Tibial nerve (tissue), 4 donors: ENCODE data around the gene KIAA0040. TPM values are rescaled to one million over a fixed set of nuclear protein-coding genes. Genes with fewer than 3 reads are reported as not detected.

ENCODE experiments used
- DNase-seq, 2 donors: peaks; one replicate each; pipeline ENCODE4 v3.0.0-alpha.2; 2019; ENCODE audit warnings: low spot score in 2 of 2
- H3K27ac ChIP-seq, 4 donors: fragments of 200-600 bp; sonication (generic) in 3 of 4; one replicate each; pipeline ENCODE4 v1.5.1; 2017 to 2019; ENCODE audit warnings: mild to moderate bottlenecking in 1 of 4
- H3K27me3 ChIP-seq, 2 donors: fragments of 200-600 bp; sonication (generic) in 1 of 2; one replicate each; pipeline versions ENCODE4 v1.5.1 to v1.6.0; 2017 to 2019
- H3K36me3 ChIP-seq, 3 donors: fragments of 200-600 bp; sonication (generic); one replicate each; pipeline ENCODE4 v1.5.1; 2018 to 2019
- H3K4me1 ChIP-seq, 4 donors: fragments of 200-600 bp; sonication (generic) in 3 of 4; one replicate each; pipeline ENCODE4 v1.5.1; 2017 to 2019
- H3K4me3 ChIP-seq, 4 donors: fragments of 200-600 bp; sonication (generic) in 3 of 4; one replicate each; pipeline ENCODE4 v1.5.1; 2017 to 2019; ENCODE audit warnings: mild to moderate bottlenecking in 1 of 4, moderate library complexity in 1 of 4
- H3K9me3 ChIP-seq, 4 donors: fragments of 200-600 bp; sonication (generic) in 3 of 4; one replicate each; pipeline ENCODE4 v1.5.1; 2017 to 2019
- EP300 ChIP-seq, 2 donors: sonication (generic); formaldehyde crosslinking; IDR thresholded peaks; one replicate each; pipeline ENCODE4 v1.6.1; 2017; ENCODE audit warnings: antibody characterized with exemption in 2 of 2, mild to moderate bottlenecking in 1 of 2
- POLR2A ChIP-seq, 2 donors: fragments of 450-650 bp; IDR thresholded peaks; one replicate each; pipeline ENCODE4 v1.6.1; 2017; ENCODE audit warnings: antibody characterized with exemption in 2 of 2, mild to moderate bottlenecking in 2 of 2, moderate library complexity in 2 of 2
- WGBS, 2 donors: methylation state at CpG; one replicate each; pipeline ENCODE4 v1.1.5; 2018; 5-methylcytosine and 5-hydroxymethylcytosine counted together
- total RNA-seq, 4 donors: library from RNA; depleted of rRNA; stranded (reverse); fragments of >200 nt; gene quantifications; one replicate each; pipeline ENCODE4 v1.1.0, GENCODE V29; 2016
- TF ChIP-seq, protein P1 (sequence below), 5 experiments: fragments of 200-600 bp in 3 of 5; fragments of 450-650 bp in 2 of 5; sonication (generic) in 3 of 5; IDR thresholded peaks; one replicate each; pipeline ENCODE4 v1.5.1; 2016 to 2019; ENCODE audit warnings: antibody characterized with exemption in 5 of 5, mild to moderate bottlenecking in 3 of 5, moderate library complexity in 2 of 5

The KIAA0040 gene
- total RNA-seq, 4 donors from 2014 or later = 16.9 to 28.8 (median 20.3) TPM

DNA sequence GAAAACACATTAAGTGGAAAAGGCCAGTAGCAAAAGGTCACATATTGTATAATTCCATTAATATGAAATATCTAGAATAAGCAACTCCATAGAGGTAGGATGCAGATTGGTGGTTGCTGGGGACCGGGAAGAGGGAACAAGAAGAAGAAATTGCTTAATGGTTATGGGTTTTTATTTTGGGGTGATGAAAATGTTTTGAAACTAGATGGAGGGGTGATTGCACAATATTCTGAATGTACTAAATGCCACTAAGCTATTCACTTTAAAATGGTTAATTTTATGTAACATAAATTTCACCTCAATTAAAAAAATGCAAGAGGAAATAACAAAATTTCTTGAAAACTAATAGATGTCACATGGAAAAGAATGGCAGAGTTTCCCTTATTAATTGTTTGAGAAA lies 6.7 kb downstream of the KIAA0040 start:
- 76 to 77% methylated on average over 1 of the region's 1 CpG for WGBS, 2 donors
- no peaks in the 10 kb centered on the region for H3K9me3 ChIP-seq
- peaks cover 0 to 50% (median 16%) of the 10 kb centered on the region in 4 donors for H3K4me1 ChIP-seq
- TF ChIP-seq, protein P1, sequence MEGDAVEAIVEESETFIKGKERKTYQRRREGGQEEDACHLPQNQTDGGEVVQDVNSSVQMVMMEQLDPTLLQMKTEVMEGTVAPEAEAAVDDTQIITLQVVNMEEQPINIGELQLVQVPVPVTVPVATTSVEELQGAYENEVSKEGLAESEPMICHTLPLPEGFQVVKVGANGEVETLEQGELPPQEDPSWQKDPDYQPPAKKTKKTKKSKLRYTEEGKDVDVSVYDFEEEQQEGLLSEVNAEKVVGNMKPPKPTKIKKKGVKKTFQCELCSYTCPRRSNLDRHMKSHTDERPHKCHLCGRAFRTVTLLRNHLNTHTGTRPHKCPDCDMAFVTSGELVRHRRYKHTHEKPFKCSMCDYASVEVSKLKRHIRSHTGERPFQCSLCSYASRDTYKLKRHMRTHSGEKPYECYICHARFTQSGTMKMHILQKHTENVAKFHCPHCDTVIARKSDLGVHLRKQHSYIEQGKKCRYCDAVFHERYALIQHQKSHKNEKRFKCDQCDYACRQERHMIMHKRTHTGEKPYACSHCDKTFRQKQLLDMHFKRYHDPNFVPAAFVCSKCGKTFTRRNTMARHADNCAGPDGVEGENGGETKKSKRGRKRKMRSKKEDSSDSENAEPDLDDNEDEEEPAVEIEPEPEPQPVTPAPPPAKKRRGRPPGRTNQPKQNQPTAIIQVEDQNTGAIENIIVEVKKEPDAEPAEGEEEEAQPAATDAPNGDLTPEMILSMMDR (IDR thresholded peaks at IDR 0.05) = no peak
- TF ChIP-seq EP300 (IDR thresholded peaks at IDR 0.05) (no peak), POLR2A (IDR thresholded peaks at IDR 0.05) (no peak)
- no peak for DNase-seq
- H3K4me3 ChIP-seq = no peak overlapping the region
- H3K27me3 ChIP-seq = no peaks in the 10 kb centered on the region
- H3K27ac ChIP-seq = no peak overlapping the region
- H3K36me3 ChIP-seq = no peaks in the 10 kb centered on the region

DNA sequence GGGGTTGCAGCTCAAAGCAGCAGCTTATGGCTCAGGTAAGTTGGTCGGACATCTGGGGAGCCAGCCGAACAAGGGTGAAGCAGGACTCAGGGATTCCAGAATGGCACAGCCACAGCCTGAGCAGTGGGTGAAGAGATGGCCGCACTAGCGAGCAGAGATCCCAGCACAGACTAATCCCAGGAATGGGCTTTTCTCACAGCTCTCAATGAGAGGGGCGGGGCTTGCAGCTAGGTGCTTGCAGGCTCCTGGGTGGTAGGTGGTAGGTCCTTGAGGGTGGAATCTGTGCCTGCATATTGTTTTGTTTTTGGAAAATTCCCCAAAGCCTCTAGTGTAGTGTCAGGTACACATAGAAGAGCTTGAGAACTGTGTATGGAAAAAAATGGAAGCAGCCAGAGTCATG lies 9.0 kb downstream of the KIAA0040 start:
- Histone ChIP-seq H3K27me3 (no peaks in the 10 kb centered on the region), H3K9me3 (no peaks in the 10 kb centered on the region), H3K4me1 (peaks cover 0 to 32% (median 4%) of the 10 kb centered on the region in 4 donors), H3K36me3 (no peaks in the 10 kb centered on the region), H3K4me3 (no peak overlapping the region), H3K27ac (no peak overlapping the region)
- TF ChIP-seq POLR2A (IDR thresholded peaks at IDR 0.05) (no peak), EP300 (IDR thresholded peaks at IDR 0.05) (no peak)
- TF ChIP-seq, protein P1 (IDR thresholded peaks at IDR 0.05) = no peak
- no peak for DNase-seq
- 90 to 92% methylated on average over 5 of the region's 5 CpGs for WGBS, 2 donors

DNA sequence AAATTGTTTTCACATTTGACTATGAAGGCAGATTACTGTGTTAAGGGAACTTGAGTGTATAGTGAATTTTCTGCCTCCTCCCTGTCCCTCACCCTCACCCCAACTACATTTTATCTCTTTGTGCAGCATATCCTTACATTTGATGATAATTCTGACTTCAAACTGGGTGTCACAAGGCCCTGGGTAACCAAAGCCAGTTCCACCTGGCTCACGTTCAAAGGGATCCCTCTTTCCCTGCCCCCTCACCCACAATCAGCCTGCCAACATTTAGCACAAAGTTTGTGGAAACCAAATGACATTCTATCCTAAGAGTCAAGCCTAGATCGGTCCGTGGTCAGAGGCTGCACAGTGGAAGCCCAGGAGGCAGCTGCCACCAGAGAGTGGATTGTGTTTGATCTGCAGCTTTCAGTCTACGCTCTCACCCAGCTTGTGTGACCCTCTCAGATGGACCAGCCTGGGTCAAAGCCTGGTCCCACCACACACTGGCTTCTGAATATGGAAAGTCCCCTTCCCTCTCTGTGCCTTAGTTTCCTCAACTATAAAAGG lies 10.3 kb downstream of the KIAA0040 start:
- H3K4me3 ChIP-seq = no peak overlapping the region
- peaks cover 0 to 3% (median 0%) of the 10 kb centered on the region in 3 donors for H3K36me3 ChIP-seq
- no peak overlapping the region for H3K27ac ChIP-seq
- WGBS, 2 donors = 77 to 82% methylated on average over 4 of the region's 4 CpGs
- no peaks in the 10 kb centered on the region for H3K27me3 ChIP-seq
- TF ChIP-seq POLR2A (IDR thresholded peaks at IDR 0.05) (no peak), EP300 (IDR thresholded peaks at IDR 0.05) (no peak)
- TF ChIP-seq, protein P1 (IDR thresholded peaks at IDR 0.05) = no peak
- H3K9me3 ChIP-seq = no peaks in the 10 kb centered on the region
- H3K4me1 ChIP-seq = peaks cover 0 to 21% (median 0%) of the 10 kb centered on the region in 4 donors
- DNase-seq = no peak

DNA sequence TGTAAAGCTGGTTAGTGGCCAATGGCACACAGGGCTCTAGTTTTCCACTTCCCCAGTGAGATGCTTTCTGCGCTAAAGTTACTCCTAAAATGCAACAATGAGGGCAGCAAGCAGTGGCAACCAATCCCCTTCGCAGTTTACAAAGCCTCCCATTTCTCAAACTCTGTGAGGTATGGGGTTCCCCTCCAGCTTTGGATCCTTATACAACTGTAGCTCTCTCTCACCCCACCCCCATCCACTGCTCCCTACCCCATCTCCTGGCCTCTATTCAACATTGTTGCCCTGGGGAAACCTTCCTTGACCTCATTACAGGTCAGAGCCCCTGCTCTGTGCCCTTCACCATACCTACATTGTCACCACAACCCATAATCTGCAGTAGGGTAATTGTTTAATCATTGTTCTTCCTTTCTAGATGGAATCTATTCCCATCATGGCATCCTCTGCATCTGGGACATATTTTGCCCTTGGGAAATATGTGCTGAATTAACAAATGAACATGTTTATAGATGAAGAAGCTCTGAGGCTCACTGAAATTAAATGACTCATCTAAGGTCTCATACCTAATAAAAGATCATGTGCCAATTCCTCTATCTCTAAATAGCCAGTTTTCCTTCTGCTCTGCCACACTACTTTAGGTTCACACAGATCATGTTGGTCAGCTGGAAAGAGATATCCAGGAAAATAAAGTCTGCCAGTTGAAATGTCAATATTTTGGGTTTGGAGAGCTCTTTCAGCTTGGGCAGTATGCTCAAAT lies 12.6 kb downstream of the KIAA0040 start:
- no peak for TF ChIP-seq POLR2A (IDR thresholded peaks at IDR 0.05)
- TF ChIP-seq, protein P1 (IDR thresholded peaks at IDR 0.05) = no peak
- no peak for TF ChIP-seq EP300 (IDR thresholded peaks at IDR 0.05)
- Histone ChIP-seq H3K36me3 (peaks cover 0 to 9% (median 0%) of the 10 kb centered on the region in 3 donors), H3K4me1 (peaks cover 0 to 5% (median 0%) of the 10 kb centered on the region in 4 donors), H3K9me3 (no peaks in the 10 kb centered on the region), H3K27ac (no peak overlapping the region), H3K27me3 (no peaks in the 10 kb centered on the region), H3K4me3 (no peak overlapping the region)
- DNase-seq = no peak
- WGBS, 2 donors = 90 to 100% methylated on average over 2 of the region's 2 CpGs

DNA sequence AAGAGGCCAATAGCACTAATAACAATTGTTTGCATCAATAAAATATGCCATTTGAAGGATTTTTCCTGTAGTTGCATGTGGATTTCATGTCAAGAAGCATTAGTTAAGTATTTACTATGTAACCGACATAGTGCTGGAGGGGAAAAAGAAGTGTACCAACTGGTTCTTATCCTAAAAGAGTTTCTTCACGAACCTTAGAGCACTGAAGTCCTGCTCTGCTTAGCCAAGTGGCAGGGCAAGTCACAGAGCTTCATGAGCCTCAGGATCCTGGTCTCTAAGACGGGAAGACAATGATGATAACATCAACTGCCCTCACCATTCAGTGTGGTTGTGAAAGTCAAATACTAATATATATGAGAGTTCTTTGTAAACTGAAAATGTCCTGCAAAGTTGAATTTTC lies 14.1 kb downstream of the KIAA0040 start:
- no peak for DNase-seq
- no peaks in the 10 kb centered on the region for H3K9me3 ChIP-seq
- H3K36me3 ChIP-seq = peaks cover 0 to 9% (median 0%) of the 10 kb centered on the region in 3 donors
- H3K27me3 ChIP-seq = no peaks in the 10 kb centered on the region
- H3K27ac ChIP-seq = no peak overlapping the region
- no peak for TF ChIP-seq EP300 (IDR thresholded peaks at IDR 0.05)
- TF ChIP-seq, protein P1 (IDR thresholded peaks at IDR 0.05) = no peak
- no peak for TF ChIP-seq POLR2A (IDR thresholded peaks at IDR 0.05)
- 81 to 83% methylated on average over 3 of the region's 3 CpGs for WGBS, 2 donors
- no peak overlapping the region for H3K4me3 ChIP-seq
- peaks cover 0 to 18% (median 0%) of the 10 kb centered on the region in 4 donors for H3K4me1 ChIP-seq
